ENCODE data around the gene CARD6. TPM values are rescaled to one million over a fixed set of nuclear protein-coding genes. Genes with fewer than 3 reads are reported as not detected.
"Not testable (repeated sequence)": the region's sequence is repeated elsewhere in the genome, so short reads cannot be mapped to it uniquely, and the experiment has no call there.

CARD6 gene
- total and polyA plus RNA-seq, 7 experiments from 2014 or later = 1.2 to 5.3 (median 2.9) TPM

GRCh38 chr5:40865004-40865403, 23.8 kb downstream of the CARD6 start:
- H3K4me1 ChIP-seq (ENCODE audit: control insufficient read depth in 2 of 2, insufficient read depth in 2 of 2, low read length in 2 of 2); H3K4me3 Mint-ChIP-seq; CTCF ChIA-PET; H3K27me3 Mint-ChIP-seq; H3K4me3 ChIP-seq (ENCODE audit: low read length); intact Hi-C loops (cut with micrococcal nuclease); H3K27ac ChIP-seq (ENCODE audit: low read depth, low read length); ATAC-seq; POLR2A ChIA-PET; H3K27me3 ChIP-seq (ENCODE audit: control insufficient read depth in 2 of 2, insufficient read depth in 2 of 2, low read length in 2 of 2); DNase-seq; H3K9me3 ChIP-seq (ENCODE audit: control insufficient read depth in 2 of 3, low read length in 3 of 3); H3K36me3 ChIP-seq (ENCODE audit: control insufficient read depth in 2 of 3, insufficient read depth in 3 of 3, low read length in 3 of 3); H3K27ac Mint-ChIP-seq; H3K36me3 Mint-ChIP-seq; H3K4me1 Mint-ChIP-seq: not testable (repeated sequence)
- peaks cover 0 to 18% (median 7%) of the 10 kb centered on the region in 11 donors for H3K9me3 Mint-ChIP-seq

GRCh38 chr5:40866844-40867243, 25.7 kb downstream of the CARD6 start:
- H3K4me3 Mint-ChIP-seq = no peak overlapping the region
- peaks cover 0 to 9% (median 4%) of the 10 kb centered on the region in 5 donors for H3K36me3 Mint-ChIP-seq
- Histone ChIP-seq H3K9me3 (ENCODE audit: control insufficient read depth in 2 of 3, low read length in 3 of 3) (no peaks in the 10 kb centered on the region), H3K36me3 (ENCODE audit: control insufficient read depth in 2 of 3, insufficient read depth in 3 of 3, low read length in 3 of 3) (no peaks in the 10 kb centered on the region), H3K27me3 (ENCODE audit: control insufficient read depth in 2 of 2, insufficient read depth in 2 of 2, low read length in 2 of 2) (no peaks in the 10 kb centered on the region), H3K27ac (ENCODE audit: low read depth, low read length) (no peak overlapping the region), H3K4me1 (ENCODE audit: control insufficient read depth in 2 of 2, insufficient read depth in 2 of 2, low read length in 2 of 2) (no peaks in the 10 kb centered on the region), H3K4me3 (ENCODE audit: low read length) (no peak overlapping the region)
- ChIA-PET POLR2A (no interaction called here), CTCF (no interaction called here)
- peaks cover 0 to 18% (median 7%) of the 10 kb centered on the region in 11 donors for H3K9me3 Mint-ChIP-seq
- peaks cover 0 to 4% (median 0%) of the 10 kb centered on the region in 5 donors for H3K27me3 Mint-ChIP-seq
- peaks cover 0 to 2% (median 0%) of the 10 kb centered on the region in 7 donors for H3K4me1 Mint-ChIP-seq
- no peak overlapping the region for H3K27ac Mint-ChIP-seq
- no peak for DNase-seq
- ATAC-seq = no peak
- intact Hi-C loops (cut with micrococcal nuclease) = no loop called here

- H3K36me3 Mint-ChIP-seq = peaks cover 0 to 9% (median 4%) of the 10 kb centered on the region in 5 donors
- H3K27me3 Mint-ChIP-seq = peaks cover 0 to 8% (median 0%) of the 10 kb centered on the region in 5 donors
- H3K9me3 Mint-ChIP-seq = peaks cover 0 to 14% (median 7%) of the 10 kb centered on the region in 11 donors
- DNase-seq (no peak), ATAC-seq (no peak)
- no peak overlapping the region for H3K27ac Mint-ChIP-seq
- no peak overlapping the region for H3K4me3 Mint-ChIP-seq
- H3K4me3 ChIP-seq (ENCODE audit: low read length) = no peak overlapping the region
- no peak overlapping the region for H3K27ac ChIP-seq (ENCODE audit: low read depth, low read length)
- H3K4me1 ChIP-seq (ENCODE audit: control insufficient read depth in 2 of 2, insufficient read depth in 2 of 2, low read length in 2 of 2) = no peaks in the 10 kb centered on the region
- no peaks in the 10 kb centered on the region for H3K36me3 ChIP-seq (ENCODE audit: control insufficient read depth in 2 of 3, insufficient read depth in 3 of 3, low read length in 3 of 3)
- intact Hi-C loops (cut with micrococcal nuclease) = no loop called here
- H3K27me3 ChIP-seq (ENCODE audit: control insufficient read depth in 2 of 2, insufficient read depth in 2 of 2, low read length in 2 of 2) = no peaks in the 10 kb centered on the region
- peaks cover 0 to 2% (median 0%) of the 10 kb centered on the region in 7 donors for H3K4me1 Mint-ChIP-seq
- H3K9me3 ChIP-seq (ENCODE audit: control insufficient read depth in 2 of 3, low read length in 3 of 3) = no peaks in the 10 kb centered on the region
- CTCF ChIA-PET = no interaction called here
- POLR2A ChIA-PET = no interaction called here
Measured at GRCh38 chr5:40869384-40869783, 28.2 kb downstream of the CARD6 start.

- Mint-ChIP-seq H3K4me3 (no peak overlapping the region), H3K27ac (no peak overlapping the region), H3K4me1 (peaks cover 0 to 2% (median 0%) of the 10 kb centered on the region in 7 donors), H3K36me3 (no peaks in the 10 kb centered on the region), H3K9me3 (no peaks in the 10 kb centered on the region), H3K27me3 (peaks cover 0 to 10% (median 0%) of the 10 kb centered on the region in 5 donors)
- ATAC-seq (no peak), DNase-seq (no peak)
- POLR2A ChIA-PET = no interaction called here
- Histone ChIP-seq H3K36me3 (ENCODE audit: control insufficient read depth in 2 of 3, insufficient read depth in 3 of 3, low read length in 3 of 3) (no peaks in the 10 kb centered on the region), H3K27me3 (ENCODE audit: control insufficient read depth in 2 of 2, insufficient read depth in 2 of 2, low read length in 2 of 2) (no peaks in the 10 kb centered on the region), H3K27ac (ENCODE audit: low read depth, low read length) (no peak overlapping the region), H3K9me3 (ENCODE audit: control insufficient read depth in 2 of 3, low read length in 3 of 3) (no peaks in the 10 kb centered on the region), H3K4me3 (ENCODE audit: low read length) (no peak overlapping the region), H3K4me1 (ENCODE audit: control insufficient read depth in 2 of 2, insufficient read depth in 2 of 2, low read length in 2 of 2) (no peaks in the 10 kb centered on the region)
- CTCF ChIA-PET = no interaction called here
- intact Hi-C loops (cut with micrococcal nuclease) = no loop called here
Measured at GRCh38 chr5:40871177-40871576, 30.0 kb downstream of the CARD6 start.

- H3K4me3 ChIP-seq (ENCODE audit: low read length); ATAC-seq; CTCF ChIA-PET; H3K4me1 ChIP-seq (ENCODE audit: control insufficient read depth in 2 of 2, insufficient read depth in 2 of 2, low read length in 2 of 2); DNase-seq; H3K36me3 Mint-ChIP-seq; H3K9me3 Mint-ChIP-seq; H3K27ac Mint-ChIP-seq; H3K4me1 Mint-ChIP-seq; H3K4me3 Mint-ChIP-seq; H3K27ac ChIP-seq (ENCODE audit: low read depth, low read length); intact Hi-C loops (cut with micrococcal nuclease); H3K9me3 ChIP-seq (ENCODE audit: control insufficient read depth in 2 of 3, low read length in 3 of 3); H3K36me3 ChIP-seq (ENCODE audit: control insufficient read depth in 2 of 3, insufficient read depth in 3 of 3, low read length in 3 of 3); H3K27me3 ChIP-seq (ENCODE audit: control insufficient read depth in 2 of 2, insufficient read depth in 2 of 2, low read length in 2 of 2): not testable (repeated sequence)
- POLR2A ChIA-PET = interaction anchor here (1.4 kb wide), 1 partner anchor 113 kb away, joined by 3 read pairs; no protein-coding TSS in a partner anchor
- H3K27me3 Mint-ChIP-seq = peaks cover 0 to 13% (median 0%) of the 10 kb centered on the region in 5 donors
Measured at GRCh38 chr5:40872253-40872652, 31.1 kb downstream of the CARD6 start.

- CTCF ChIA-PET = interaction anchor here (0.8 kb wide), 1 partner anchor 100 kb away, joined by 4 read pairs; no protein-coding TSS in a partner anchor
- no peak overlapping the region for H3K27ac Mint-ChIP-seq
- intact Hi-C loops (cut with micrococcal nuclease) = no loop called here
Measured at GRCh38 chr5:40873286-40873880, 32.2 kb downstream of the CARD6 start.

GRCh38 chr5:40875958-40876357, 34.8 kb downstream of the CARD6 start:
- Mint-ChIP-seq H3K27me3 (peaks cover 0 to 10% (median 0%) of the 10 kb centered on the region in 5 donors), H3K9me3 (peaks cover 0 to 10% (median 4%) of the 10 kb centered on the region in 11 donors), H3K36me3 (peaks cover 0 to 7% (median 4%) of the 10 kb centered on the region in 5 donors), H3K4me3 (no peak overlapping the region), H3K27ac (no peak overlapping the region), H3K4me1 (peaks cover 0 to 5% (median 0%) of the 10 kb centered on the region in 7 donors)
- DNase-seq = no peak
- H3K36me3 ChIP-seq (ENCODE audit: control insufficient read depth in 2 of 3, insufficient read depth in 3 of 3, low read length in 3 of 3) = no peaks in the 10 kb centered on the region
- H3K9me3 ChIP-seq (ENCODE audit: control insufficient read depth in 2 of 3, low read length in 3 of 3) = peaks cover 0 to 6% (median 0%) of the 10 kb centered on the region in 3 experiments
- ChIA-PET POLR2A (no interaction called here), CTCF (no interaction called here)
- H3K4me1 ChIP-seq (ENCODE audit: control insufficient read depth in 2 of 2, insufficient read depth in 2 of 2, low read length in 2 of 2) = no peaks in the 10 kb centered on the region
- H3K27ac ChIP-seq (ENCODE audit: low read depth, low read length) = no peak overlapping the region
- H3K4me3 ChIP-seq (ENCODE audit: low read length) = no peak overlapping the region
- H3K27me3 ChIP-seq (ENCODE audit: control insufficient read depth in 2 of 2, insufficient read depth in 2 of 2, low read length in 2 of 2) = no peaks in the 10 kb centered on the region
- ATAC-seq = no peak
- intact Hi-C loops (cut with micrococcal nuclease) = loop anchor here in 1 of 2 donors (5.0 kb wide), 1 partner anchor 104 kb away; no protein-coding TSS in a partner anchor

More at GRCh38 chr5:40873286-40873880, 32.2 kb downstream of the CARD6 start:
- peaks cover 0 to 13% (median 0%) of the 10 kb centered on the region in 5 donors for H3K27me3 Mint-ChIP-seq
- POLR2A ChIA-PET = interaction anchor here (1.4 kb wide), 1 partner anchor 114 kb away, joined by 3 read pairs; no protein-coding TSS in a partner anchor
- Histone ChIP-seq H3K4me1 (ENCODE audit: control insufficient read depth in 2 of 2, insufficient read depth in 2 of 2, low read length in 2 of 2) (no peaks in the 10 kb centered on the region), H3K4me3 (ENCODE audit: low read length) (no peak overlapping the region), H3K36me3 (ENCODE audit: control insufficient read depth in 2 of 3, insufficient read depth in 3 of 3, low read length in 3 of 3) (no peaks in the 10 kb centered on the region), H3K27me3 (ENCODE audit: control insufficient read depth in 2 of 2, insufficient read depth in 2 of 2, low read length in 2 of 2) (no peaks in the 10 kb centered on the region), H3K9me3 (ENCODE audit: control insufficient read depth in 2 of 3, low read length in 3 of 3) (peaks cover 0 to 6% (median 0%) of the 10 kb centered on the region in 3 experiments), H3K27ac (ENCODE audit: low read depth, low read length) (no peak overlapping the region)
- peaks cover 0 to 7% (median 4%) of the 10 kb centered on the region in 5 donors for H3K36me3 Mint-ChIP-seq
- H3K4me3 Mint-ChIP-seq = no peak overlapping the region
- no peaks in the 10 kb centered on the region for H3K4me1 Mint-ChIP-seq
- H3K9me3 Mint-ChIP-seq = peaks cover 0 to 10% (median 4%) of the 10 kb centered on the region in 11 donors
- ATAC-seq (no peak), DNase-seq (no peak)
